22Rv1 (cell line): ENCODE results near the gene BTBD9.

ENCODE experiments used
- CTCF ChIP-seq: fragments of 450-650 bp; IDR thresholded peaks from 2 replicates; pipeline ENCODE4 v1.5.1; 2017; ENCODE audit warnings: mild to moderate bottlenecking
- ZFX ChIP-seq: fragments of 450-650 bp; IDR thresholded peaks from 2 replicates; pipeline ENCODE4 v1.6.1; 2017; ENCODE audit warnings: antibody characterized with exemption, borderline replicate concordance

- TF ChIP-seq CTCF (no peak), ZFX (no peak)
Observed at GRCh38 chr6:38326837-38327236, 312.9 kb downstream of the BTBD9 start.
